Trophoblast cell (in vitro differentiated cells and primary cell): Measurements from ENCODE around the gene SIMC1.

Experiments used
- DNase-seq, 2 donors: peaks; one replicate each; pipeline ENCODE4 v3.0.0-alpha.2; 2016
- H2AFZ ChIP-seq: 2 replicates; pipeline ENCODE4 v1.6.1; 2013; ENCODE audit warnings: low read length, moderate library complexity, mild to moderate bottlenecking; ENCODE audit not compliant: insufficient read depth, poor library complexity
- H2AK5ac ChIP-seq: 2 replicates; pipeline ENCODE4 v1.6.1; 2013; ENCODE audit warnings: mild to moderate bottlenecking, low read length
- H2BK120ac ChIP-seq: 2 replicates; pipeline ENCODE4 v1.6.1; 2013; ENCODE audit warnings: low read length, mild to moderate bottlenecking, moderate library complexity; ENCODE audit not compliant: insufficient read depth, poor library complexity
- H2BK12ac ChIP-seq: 2 replicates; pipeline ENCODE4 v1.6.1; 2013; ENCODE audit warnings: mild to moderate bottlenecking, low read length, moderate library complexity
- H2BK5ac ChIP-seq: 2 replicates; pipeline ENCODE4 v1.6.1; 2013; ENCODE audit warnings: low read length, low read depth, moderate library complexity, mild to moderate bottlenecking; ENCODE audit not compliant: poor library complexity
- H3K14ac ChIP-seq: 2 replicates; pipeline ENCODE4 v1.6.1; 2013; ENCODE audit warnings: mild to moderate bottlenecking, low read length
- H3K18ac ChIP-seq: 2 replicates; pipeline ENCODE4 v1.6.1; 2013; ENCODE audit warnings: mild to moderate bottlenecking, low read length
- H3K23ac ChIP-seq: 2 replicates; pipeline ENCODE4 v1.6.1; 2013; ENCODE audit warnings: low read length
- H3K27ac ChIP-seq: 2 replicates; pipeline ENCODE4 v1.5.1; 2013; ENCODE audit warnings: low read depth, mild to moderate bottlenecking, inconsistent platforms, low read length, moderate library complexity
- H3K27me3 ChIP-seq: 2 replicates; pipeline ENCODE4 v1.6.1; 2013; ENCODE audit warnings: inconsistent platforms, mild to moderate bottlenecking, low read length, moderate library complexity; ENCODE audit not compliant: insufficient read depth
- H3K36me3 ChIP-seq, 2 experiments: 1 replicate in 1 of 2; 2 replicates in 1 of 2; pipeline ENCODE4 v1.6.1; 2013; ENCODE audit warnings: low read length in 2 of 2, mild to moderate bottlenecking in 2 of 2, moderate library complexity in 1 of 2; ENCODE audit not compliant: insufficient read depth in 2 of 2, control insufficient read depth in 1 of 2
- H3K4ac ChIP-seq: 2 replicates; pipeline ENCODE4 v1.6.1; 2013; ENCODE audit warnings: low read depth, mild to moderate bottlenecking, low read length, moderate library complexity
- H3K4me1 ChIP-seq, 2 experiments: 1 replicate in 1 of 2; 2 replicates in 1 of 2; pipeline ENCODE4 v1.6.1; 2013; ENCODE audit warnings: low read length in 2 of 2, mild to moderate bottlenecking in 2 of 2, moderate library complexity in 1 of 2; ENCODE audit not compliant: insufficient read depth in 2 of 2, control insufficient read depth in 1 of 2
- H3K4me2 ChIP-seq: 2 replicates; pipeline ENCODE4 v1.6.1; 2013; ENCODE audit warnings: inconsistent platforms, mild to moderate bottlenecking, low read length, moderate library complexity
- H3K4me3 ChIP-seq: 2 replicates; pipeline ENCODE4 v1.5.1; 2013; ENCODE audit warnings: mild to moderate bottlenecking, low read depth, low read length, inconsistent platforms
- H3K79me1 ChIP-seq: one replicate; pipeline ENCODE4 v1.6.1; 2013; ENCODE audit warnings: low read length
- H3K79me2 ChIP-seq: 2 replicates; pipeline ENCODE4 v1.6.1; 2013; ENCODE audit warnings: low read length, mild to moderate bottlenecking; ENCODE audit not compliant: control insufficient read depth, insufficient read depth, poor library complexity
- H3K9ac ChIP-seq: 2 replicates; pipeline ENCODE4 v1.6.1; 2013; ENCODE audit warnings: mild to moderate bottlenecking, low read length
- H3K9me3 ChIP-seq: 2 replicates; pipeline ENCODE4 v1.6.1; 2013; ENCODE audit warnings: low read depth, mild to moderate bottlenecking, control low read depth, inconsistent platforms, low read length; ENCODE audit not compliant: insufficient read depth
- H4K12ac ChIP-seq: 2 replicates; pipeline ENCODE4 v1.6.1; 2013; ENCODE audit warnings: low read depth, mild to moderate bottlenecking, low read length, moderate library complexity
- H4K8ac ChIP-seq: 2 replicates; pipeline ENCODE4 v1.6.1; 2013; ENCODE audit warnings: low read depth, mild to moderate bottlenecking, low read length, moderate library complexity
- H4K91ac ChIP-seq: one replicate; pipeline ENCODE4 v1.6.1; 2013; ENCODE audit warnings: low read depth, mild to moderate bottlenecking, low read length, moderate library complexity
- WGBS: extraction: QIAGEN DNeasy Blood & Tissue Kit; methylation state at CpG from one replicate; pipeline ENCODE4 v1.1.7; 2013; ENCODE audit warnings: missing lambda C conversion rate; ENCODE audit not compliant: insufficient read length, insufficient coverage; ENCODE audit errors: extremely low coverage; 5-methylcytosine and 5-hydroxymethylcytosine counted together

SIMC1 gene

DNA sequence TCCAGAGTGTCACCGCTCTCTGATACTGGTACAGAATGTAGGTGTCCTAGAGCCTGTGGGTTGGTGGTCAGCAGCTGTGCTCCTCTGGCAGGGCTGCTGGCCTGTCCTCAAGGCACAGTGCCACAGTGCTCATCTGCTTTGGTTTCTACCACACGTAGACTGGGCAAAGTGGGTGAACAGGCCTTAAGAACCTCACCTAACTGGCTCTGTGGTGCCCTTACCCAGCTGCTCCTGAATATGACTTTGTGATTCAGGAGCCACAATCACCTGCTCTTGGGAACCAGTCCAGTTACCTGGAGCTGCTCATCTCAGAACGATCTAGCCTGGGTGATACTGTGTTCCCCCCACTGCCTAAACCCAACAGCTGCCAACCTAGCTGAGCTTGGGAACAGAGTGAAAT, 143.8 kb downstream of the SIMC1 start:
- Histone ChIP-seq H2BK5ac (no peak overlapping the region), H3K27ac (no peak overlapping the region), H3K79me2 (no peaks in the 10 kb centered on the region), H3K23ac (no peak overlapping the region), H3K9ac (no peak overlapping the region), H4K8ac (no peak overlapping the region), H2AK5ac (no peak overlapping the region), H4K12ac (no peak overlapping the region), H3K27me3 (no peaks in the 10 kb centered on the region), H3K4ac (no peak overlapping the region), H3K14ac (no peak overlapping the region), H3K4me3 (no peak overlapping the region), H4K91ac (no peak overlapping the region), H2BK12ac (no peak overlapping the region), H2BK120ac (no peak overlapping the region), H2AFZ (no peak overlapping the region), H3K9me3 (peaks cover 5% of the 10 kb centered on the region), H3K79me1 (no peaks in the 10 kb centered on the region), H3K4me1 (no peaks in the 10 kb centered on the region), H3K36me3 (peaks cover 32 to 42% of the 10 kb centered on the region in 2 experiments), H3K4me2 (no peak overlapping the region), H3K18ac (no peak overlapping the region)
- no CpG with 5 or more reads among the region's 3 CpGs for WGBS
- DNase-seq: no peak

DNA sequence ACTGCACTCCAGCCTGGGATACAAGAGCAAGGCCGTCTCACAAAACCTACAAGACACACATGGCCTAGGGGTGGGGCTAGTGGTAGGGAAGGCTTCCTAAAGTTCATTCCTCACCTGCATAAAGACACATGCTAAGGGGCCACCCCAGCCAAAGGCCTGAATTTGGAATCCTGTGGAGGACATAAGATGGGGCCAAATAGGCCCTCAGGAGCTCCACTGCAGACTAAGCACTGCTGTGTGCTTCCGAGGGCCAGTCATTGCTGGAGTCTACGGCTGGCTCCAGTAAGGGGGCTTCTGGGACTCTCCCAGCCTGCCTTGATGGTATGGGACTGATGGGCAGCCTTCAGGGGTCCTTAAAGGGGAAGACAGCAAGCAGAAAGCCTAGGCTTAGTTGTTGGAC, 144.5 kb downstream of the SIMC1 start:
- no peak overlapping the region for H4K91ac ChIP-seq
- no peak overlapping the region for H3K4ac ChIP-seq
- H2BK12ac ChIP-seq: no peak overlapping the region
- no peak overlapping the region for H3K18ac ChIP-seq
- no peak for DNase-seq
- H3K36me3 ChIP-seq: peaks cover 32 to 42% of the 10 kb centered on the region in 2 experiments
- no peak overlapping the region for H3K4me3 ChIP-seq
- H3K9ac ChIP-seq: no peak overlapping the region
- H2AFZ ChIP-seq: no peak overlapping the region
- H2BK5ac ChIP-seq: no peak overlapping the region
- no CpG with 5 or more reads among the region's 3 CpGs for WGBS
- H3K79me2 ChIP-seq: no peaks in the 10 kb centered on the region
- H3K9me3 ChIP-seq: peaks cover 5% of the 10 kb centered on the region
- H3K79me1 ChIP-seq: no peaks in the 10 kb centered on the region
- H2BK120ac ChIP-seq: no peak overlapping the region
- no peak overlapping the region for H3K27ac ChIP-seq
- H4K12ac ChIP-seq: no peak overlapping the region
- peaks cover 0 to 5% of the 10 kb centered on the region in 2 experiments for H3K4me1 ChIP-seq
- no peak overlapping the region for H2AK5ac ChIP-seq
- no peaks in the 10 kb centered on the region for H3K27me3 ChIP-seq
- H3K14ac ChIP-seq: no peak overlapping the region
- H3K23ac ChIP-seq: no peak overlapping the region
- H4K8ac ChIP-seq: no peak overlapping the region
- H3K4me2 ChIP-seq: no peak overlapping the region

DNA sequence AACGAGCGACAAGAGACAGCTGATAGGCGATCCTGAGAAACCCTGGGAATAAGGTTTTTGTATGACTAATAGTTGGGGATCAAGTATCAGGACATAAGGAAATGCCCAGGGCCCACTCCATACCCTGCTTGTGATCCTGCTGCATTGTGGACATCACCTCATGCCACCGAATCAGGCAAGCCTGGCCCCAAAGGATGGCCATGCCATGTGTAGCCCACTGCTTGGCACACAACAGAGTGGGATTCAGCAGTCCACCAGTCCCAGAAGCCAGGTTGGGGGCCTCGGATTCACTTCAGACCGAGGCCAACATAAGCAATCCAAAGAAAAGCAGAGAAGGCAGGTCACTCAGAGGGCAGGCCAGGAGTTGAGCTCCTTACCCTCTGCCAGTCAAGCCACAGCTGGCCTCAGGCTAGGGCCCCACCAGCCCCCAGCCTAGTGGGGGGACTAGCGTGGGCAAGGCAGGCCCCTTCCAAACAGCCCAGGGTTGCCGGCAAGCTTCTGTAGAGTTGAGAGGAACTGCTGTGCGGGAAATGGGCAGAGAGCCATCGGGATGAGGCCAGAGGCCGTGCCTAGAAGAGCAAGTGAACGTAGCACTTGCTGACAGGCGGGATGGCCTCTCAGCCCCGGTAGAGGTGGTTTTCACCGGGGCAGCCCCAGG, 145.2 kb downstream of the SIMC1 start:
- Histone ChIP-seq H4K12ac (no peak overlapping the region), H2BK5ac (no peak overlapping the region), H2AFZ (no peak overlapping the region), H2AK5ac (no peak overlapping the region), H3K9me3 (peaks cover 5% of the 10 kb centered on the region), H3K4ac (no peak overlapping the region), H3K4me3 (no peak overlapping the region), H2BK12ac (no peak overlapping the region), H3K9ac (no peak overlapping the region), H3K36me3 (peaks cover 32 to 42% of the 10 kb centered on the region in 2 experiments), H3K4me1 (peaks cover 0 to 5% of the 10 kb centered on the region in 2 experiments), H3K27me3 (no peaks in the 10 kb centered on the region), H3K79me2 (peaks cover 5% of the 10 kb centered on the region), H3K18ac (no peak overlapping the region), H2BK120ac (no peak overlapping the region), H4K91ac (no peak overlapping the region), H3K27ac (no peak overlapping the region), H3K23ac (no peak overlapping the region), H3K4me2 (no peak overlapping the region), H3K14ac (no peak overlapping the region), H4K8ac (no peak overlapping the region), H3K79me1 (peaks cover 4% of the 10 kb centered on the region)
- WGBS: no CpG with 5 or more reads among the region's 15 CpGs
- DNase-seq: no peak

DNA sequence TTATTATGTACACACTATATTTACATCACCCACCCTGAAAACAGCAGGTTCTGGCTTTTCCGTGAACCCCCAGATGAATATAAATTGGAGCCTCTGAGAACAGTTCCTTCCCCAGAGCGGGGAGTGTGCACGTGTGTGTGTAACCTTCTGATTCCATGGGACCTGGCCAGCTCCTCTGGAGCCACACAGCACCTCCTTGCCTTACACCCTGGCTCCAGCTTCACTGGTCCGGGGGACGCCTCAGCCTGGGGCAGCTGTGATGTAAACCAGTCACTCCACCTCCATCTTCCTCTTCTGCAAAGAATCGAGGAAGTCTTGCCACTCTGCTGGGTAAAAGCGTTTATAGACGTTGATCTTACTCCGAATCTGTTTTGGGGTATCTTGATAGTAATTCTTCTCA, 145.7 kb downstream of the SIMC1 start:
- no peak overlapping the region for H3K4ac ChIP-seq
- no peak overlapping the region for H2BK5ac ChIP-seq
- H3K4me3 ChIP-seq: no peak overlapping the region
- H3K18ac ChIP-seq: no peak overlapping the region
- H3K27me3 ChIP-seq: no peaks in the 10 kb centered on the region
- no peak overlapping the region for H2AK5ac ChIP-seq
- no peak overlapping the region for H4K91ac ChIP-seq
- no peak overlapping the region for H2AFZ ChIP-seq
- peaks cover 7% of the 10 kb centered on the region for H3K79me1 ChIP-seq
- no peak overlapping the region for H3K23ac ChIP-seq
- WGBS: no CpG with 5 or more reads among the region's 9 CpGs
- H3K9ac ChIP-seq: no peak overlapping the region
- no peak overlapping the region for H3K14ac ChIP-seq
- H3K9me3 ChIP-seq: peaks cover 5% of the 10 kb centered on the region
- no peak overlapping the region for H2BK12ac ChIP-seq
- no peak overlapping the region for H4K12ac ChIP-seq
- H4K8ac ChIP-seq: no peak overlapping the region
- H3K79me2 ChIP-seq: peaks cover 7% of the 10 kb centered on the region
- no peak overlapping the region for H3K4me2 ChIP-seq
- H3K27ac ChIP-seq: no peak overlapping the region
- no peak for DNase-seq
- peaks cover 0 to 5% of the 10 kb centered on the region in 2 experiments for H3K4me1 ChIP-seq
- H3K36me3 ChIP-seq: peaks cover 32 to 42% of the 10 kb centered on the region in 2 experiments
- H2BK120ac ChIP-seq: no peak overlapping the region
